A549 treated with Hydrocortisone at 1 μM for 4 hours (cell line): ENCODE results near the gene ZNF317. TPM values are rescaled to one million over a fixed set of nuclear protein-coding genes. Genes with fewer than 3 reads are reported as not detected.

Experiments used
- total RNA-seq: library from RNA; stranded (reverse); fragments of 200-300 nt; extraction: Qiagen RNA extraction; gene quantifications from 5 replicates; pipeline ENCODE4 v1.2.3, GENCODE V29; 2022

ZNF317 gene
- total RNA-seq = 15.4 to 19.9 TPM (median 18.6 TPM) in 5 replicates

GRCh38 chr19:9140159-9140874, at the start of gene ZNF317:
ZNF317 (plus strand) TSS chr19:9140397; CDS start chr19:9156017, 15,620 bp downstream.

GRCh38 chr19:9107375-9107774, 32.8 kb upstream of the ZNF317 start, which contains the start of gene OR7G2:
OR7G2 (minus strand) TSS chr19:9107475; CDS start chr19:9103243, 4,232 bp downstream.

GRCh38 chr19:9115307-9115813, 24.8 kb upstream of the ZNF317 start, which contains the start of gene OR7G1:
OR7G1 (minus strand) TSS chr19:9115763; CDS start chr19:9115763, 0 bp downstream.

GRCh38 chr19:9126900-9127405, 13.2 kb upstream of the ZNF317 start, which contains the start of gene OR7G3:
OR7G3 (minus strand) TSS chr19:9126950; CDS start chr19:9126950, 0 bp downstream.

GRCh38 chr19:9178901-9179300, 38.7 kb downstream of the ZNF317 start, which contains the start of gene OR7D2:
OR7D2 (plus strand) TSS chr19:9178979; CDS start chr19:9185782, 6,803 bp downstream.

Other genes starting within 250 kb of the ZNF317 start
- 0.02 to 0.06 TPM (median 0.03 TPM) in 5 replicates for gene MUC16, start 130.0 kb upstream of the ZNF317 start, total RNA-seq
- gene OR1M1, start 53.3 kb upstream of the ZNF317 start, total RNA-seq = not detected in 5 replicates
- gene OR7G2, start 32.9 kb upstream of the ZNF317 start, total RNA-seq = not detected in 5 replicates
- not detected in 5 replicates for gene OR7G1, start 24.6 kb upstream of the ZNF317 start, total RNA-seq
- gene OR7G3, start 13.4 kb upstream of the ZNF317 start, total RNA-seq = not detected in 5 replicates
- not detected in 5 replicates for gene OR7D2, start 38.6 kb downstream of the ZNF317 start, total RNA-seq
- gene OR7D4, start 79.2 kb downstream of the ZNF317 start, total RNA-seq = not detected in 5 replicates
- not detected in 5 replicates for gene OR7E24, start 110.5 kb downstream of the ZNF317 start, total RNA-seq
- gene ZNF699, start 169.4 kb downstream of the ZNF317 start, total RNA-seq = 0.85 to 1.4 TPM (median 1.3 TPM) in 5 replicates
- 4.5 to 5.6 TPM (median 4.7 TPM) in 5 replicates for gene ZNF559, start 183.8 kb downstream of the ZNF317 start, total RNA-seq
- gene ZNF177, start 222.6 kb downstream of the ZNF317 start, total RNA-seq = 0.43 to 0.76 TPM (median 0.58 TPM) in 5 replicates